Type B pancreatic cell (in vitro differentiated cells): Measurements from ENCODE around the gene TRIM44. TPM values are rescaled to one million over a fixed set of nuclear protein-coding genes. Genes with fewer than 3 reads are reported as not detected.
"Not testable (repeated sequence)": the region's sequence is repeated elsewhere in the genome, so short reads cannot be mapped to it uniquely, and the experiment has no call there.

ENCODE experiments used
- DNase-seq: peaks from one replicate; pipeline ENCODE4 v3.0.0; 2021; ENCODE audit warnings: mixed read lengths; ENCODE audit not compliant: unreplicated experiment; ENCODE audit errors: extremely low spot score
- H3K27ac Mint-ChIP-seq: 2 replicates; pipeline ENCODE4 v1.8.0; 2021; ENCODE audit warnings: mild to moderate bottlenecking, mixed read lengths
- H3K27me3 Mint-ChIP-seq: 2 replicates; pipeline ENCODE4 v1.8.0; 2021; ENCODE audit warnings: mixed read lengths
- H3K36me3 Mint-ChIP-seq: 2 replicates; pipeline ENCODE4 v1.8.0; 2021; ENCODE audit warnings: mixed read lengths
- H3K4me1 Mint-ChIP-seq: one replicate; pipeline ENCODE4 v1.8.0; 2021; ENCODE audit warnings: mixed read lengths; ENCODE audit not compliant: unreplicated experiment
- H3K4me3 Mint-ChIP-seq: 2 replicates; pipeline ENCODE4 v1.8.0; 2021; ENCODE audit warnings: mild to moderate bottlenecking, mixed read lengths
- H3K9me3 Mint-ChIP-seq: 2 replicates; pipeline ENCODE4 v1.8.0; 2021; ENCODE audit warnings: mixed read lengths
- CTCF ChIP-seq: fragments of 200-600 bp; sonication (generic); conservative IDR thresholded peaks from 2 replicates; pipeline ENCODE4 v1.5.0; 2021; ENCODE audit warnings: antibody characterized with exemption, mild to moderate bottlenecking
- total RNA-seq: library from RNA; stranded (reverse); gene quantifications from 2 replicates; pipeline ENCODE4 v1.2.1, GENCODE V29; 2021; ENCODE audit warnings: low replicate concordance

The TRIM44 gene
- total RNA-seq, 1 donor from 2014 or later = 70.6 TPM

GRCh38 chr11:35764417-35764816, 101.8 kb downstream of the TRIM44 start:
- TF ChIP-seq CTCF = no peak
- Mint-ChIP-seq H3K4me3 (no peak overlapping the region), H3K9me3 (no peaks in the 10 kb centered on the region), H3K4me1 (peaks cover 10% of the 10 kb centered on the region), H3K27ac (no peak overlapping the region), H3K27me3 (no peaks in the 10 kb centered on the region), H3K36me3 (peaks cover 16% of the 10 kb centered on the region)
- DNase-seq = no peak

- no peaks in the 10 kb centered on the region for H3K27me3 Mint-ChIP-seq
- H3K4me1 Mint-ChIP-seq = peaks cover 10% of the 10 kb centered on the region
These were observed 102.6 kb downstream of the TRIM44 start for GRCh38 chr11:35765211-35765610.

GRCh38 chr11:35766651-35767050, 104.1 kb downstream of the TRIM44 start:
- H3K36me3 Mint-ChIP-seq = peaks cover 16% of the 10 kb centered on the region
- peaks cover 10% of the 10 kb centered on the region for H3K4me1 Mint-ChIP-seq
- H3K9me3 Mint-ChIP-seq = no peaks in the 10 kb centered on the region
- no peaks in the 10 kb centered on the region for H3K27me3 Mint-ChIP-seq
- no peak for DNase-seq
- no peak for TF ChIP-seq CTCF
- no peak overlapping the region for H3K27ac Mint-ChIP-seq
- no peak overlapping the region for H3K4me3 Mint-ChIP-seq

More at GRCh38 chr11:35765211-35765610, 102.6 kb downstream of the TRIM44 start:
- no peak overlapping the region for H3K27ac Mint-ChIP-seq
- no peak for DNase-seq
- no peak overlapping the region for H3K4me3 Mint-ChIP-seq
- TF ChIP-seq CTCF = no peak
- H3K36me3 Mint-ChIP-seq = peaks cover 16% of the 10 kb centered on the region
- no peaks in the 10 kb centered on the region for H3K9me3 Mint-ChIP-seq

GRCh38 chr11:35770425-35770824, 107.8 kb downstream of the TRIM44 start:
- not testable (repeated sequence) for H3K4me1 Mint-ChIP-seq, H3K27ac Mint-ChIP-seq, H3K9me3 Mint-ChIP-seq, H3K27me3 Mint-ChIP-seq, H3K4me3 Mint-ChIP-seq, DNase-seq
- peaks cover 33% of the 10 kb centered on the region for H3K36me3 Mint-ChIP-seq

GRCh38 chr11:35771722-35772121, 109.1 kb downstream of the TRIM44 start:
- Mint-ChIP-seq H3K27me3 (no peaks in the 10 kb centered on the region), H3K4me1 (no peaks in the 10 kb centered on the region), H3K36me3 (peaks cover 36% of the 10 kb centered on the region), H3K27ac (no peak overlapping the region), H3K4me3 (no peak overlapping the region), H3K9me3 (no peaks in the 10 kb centered on the region)
- DNase-seq = no peak
- TF ChIP-seq CTCF = no peak

- Mint-ChIP-seq H3K4me1 (peaks cover 14% of the 10 kb centered on the region), H3K36me3 (peaks cover 23% of the 10 kb centered on the region)
- not testable (repeated sequence) for H3K27ac Mint-ChIP-seq, H3K9me3 Mint-ChIP-seq, DNase-seq, H3K27me3 Mint-ChIP-seq, H3K4me3 Mint-ChIP-seq
These were observed 114.7 kb downstream of the TRIM44 start for GRCh38 chr11:35777241-35777640.

- H3K4me1 Mint-ChIP-seq = peaks cover 14% of the 10 kb centered on the region
- H3K27ac Mint-ChIP-seq, H3K27me3 Mint-ChIP-seq, H3K9me3 Mint-ChIP-seq, DNase-seq, H3K4me3 Mint-ChIP-seq: not testable (repeated sequence)
- H3K36me3 Mint-ChIP-seq = peaks cover 12% of the 10 kb centered on the region
These were observed 116.4 kb downstream of the TRIM44 start for GRCh38 chr11:35778943-35779342.
